Heart right ventricle (tissue), 16 donors: ENCODE measurements around the gene ETNK2. TPM values are rescaled to one million over a fixed set of nuclear protein-coding genes. Genes with fewer than 3 reads are reported as not detected.

Experiments
- ATAC-seq, 8 donors: fragments of 200-7000 bp; cut with Tn5 transposase; one replicate each; pipeline ENCODE4 v1.9.1; 2020; ENCODE audit warnings: mild to moderate bottlenecking in 8 of 8, moderate library complexity in 8 of 8, moderate number of reproducible peaks in 1 of 8
- DNase-seq, 2 donors: peaks; one replicate each; pipeline ENCODE4 v3.0.0-alpha.2; 2020
- H3K27ac ChIP-seq, 10 donors: fragments of 200-600 bp; sonication (generic) in 2 of 10; one replicate each; pipeline versions ENCODE4 v1.5.0 to v1.8.0; 2020 to 2022; ENCODE audit warnings: mild to moderate bottlenecking in 3 of 10
- H3K27me3 ChIP-seq, 7 donors: fragments of 200-600 bp; one replicate each; pipeline ENCODE4 v1.8.0; 2021 to 2022; ENCODE audit warnings: mild to moderate bottlenecking in 2 of 7
- H3K36me3 ChIP-seq, 9 donors: fragments of 200-600 bp; sonication (generic) in 1 of 9; one replicate each; pipeline versions ENCODE4 v1.5.0 to v1.8.0; 2020 to 2022; ENCODE audit warnings: mild to moderate bottlenecking in 2 of 9
- H3K4me1 ChIP-seq, 9 donors: fragments of 200-600 bp; sonication (generic) in 1 of 9; one replicate each; pipeline versions ENCODE4 v1.5.0 to v1.8.0; 2020 to 2022; ENCODE audit warnings: mild to moderate bottlenecking in 4 of 9
- H3K4me3 ChIP-seq, 10 donors: fragments of 200-600 bp; sonication (generic) in 2 of 10; one replicate each; pipeline versions ENCODE4 v1.5.0 to v1.8.0; 2020 to 2022; ENCODE audit warnings: mild to moderate bottlenecking in 7 of 10, moderate library complexity in 2 of 10
- H3K9me3 ChIP-seq, 11 donors: fragments of 200-600 bp in 10 of 11; sonication (generic) in 2 of 11; one replicate each; pipeline versions ENCODE4 v1.5.0 to v1.8.0; 2013 to 2022; ENCODE audit warnings: mild to moderate bottlenecking in 2 of 11, control low read depth in 1 of 11, moderate library complexity in 1 of 11
- WGBS, 2 donors: extraction: QIAGEN DNeasy Blood & Tissue Kit; methylation state at CpG; one replicate each; pipeline ENCODE4 v1.1.7; 2013; ENCODE audit warnings: inconsistent platforms in 1 of 2; 5-methylcytosine and 5-hydroxymethylcytosine counted together
- intact Hi-C, 10 donors: fragments of 100-400 bp; cut with DNase I; formaldehyde crosslinking; loops; one replicate each; pipeline versions ENCODE4 v1.11.1 to v1.14.2; 2022
- polyA plus RNA-seq, 2 donors: library from polyadenylated mRNA; stranded (reverse); fragments of 200-250 nt; gene quantifications; one replicate each; pipeline ENCODE4 v1.2.3, GENCODE V29; 2013
- total RNA-seq, 10 donors: library from RNA; stranded (reverse); fragmentation: NEBNext Ultra II Directional in 3 of 10; extraction: Animal tissue kit (Norgen Biotek cat#: 25700) in 3 of 10; gene quantifications; one replicate each; pipeline versions ENCODE4 v1.2.1 to v1.2.4, GENCODE V29; 2021 to 2023
- TF ChIP-seq, protein P1 (sequence below), 9 donors: fragments of 200-600 bp; sonication (generic) in 2 of 9; IDR thresholded peaks; one replicate each; pipeline versions ENCODE4 v1.5.0 to v1.8.0; 2021 to 2022; ENCODE audit warnings: antibody characterized with exemption in 9 of 9, mild to moderate bottlenecking in 5 of 9, moderate library complexity in 1 of 9
- donor health status: Arrhythmogenic right ventricular cardiomyopathy.
- donor health status: ischemic (EF 13 %, LVEDD 7.1; RV severe dilation, severe dysfunction).
- donor health status: healthy with polysubstance abuse.
- donor health status: DM: no; HTN: yes; CAD: no.
- donor health status: DM: no; HTN: no; CAD: no.
- donor health status: ischemic (EF 25% LVEDD 6.9; RV normal size, moderate dysfunction).
- donor health status: ischemic (EF 25% LVEDD 5.7; RV mildly dilated, moderate dysfunction).
- donor health status: healthy.
- donor health status: DM: yes; HTN: yes; CAD: no.
- donor health status: Ischemic cardiomyopathy.
- donor health status: ischemic (EF 35%, LVEDD 5.7; RV mildly dilated, moderate dysfunction).
- donor health status: nonischemic (EF 11% LVEDD 7.7; RV severe dilation, severe dysfunction).
- donor health status: DM: yes; HTN: yes; CAD: no.
- donor health status: PGD.
- donor health status: ischemic (EF 29% LVEDD 5.4; RV normal size, mild dysfunction).
- donor health status: nonischemic (EF 23%, LVEDD 6.1; RV moderate dilation, normal function).

The ETNK2 gene
- total and polyA plus RNA-seq, 12 donors: 0.47 to 5.2 (median 2.3) TPM

DNA sequence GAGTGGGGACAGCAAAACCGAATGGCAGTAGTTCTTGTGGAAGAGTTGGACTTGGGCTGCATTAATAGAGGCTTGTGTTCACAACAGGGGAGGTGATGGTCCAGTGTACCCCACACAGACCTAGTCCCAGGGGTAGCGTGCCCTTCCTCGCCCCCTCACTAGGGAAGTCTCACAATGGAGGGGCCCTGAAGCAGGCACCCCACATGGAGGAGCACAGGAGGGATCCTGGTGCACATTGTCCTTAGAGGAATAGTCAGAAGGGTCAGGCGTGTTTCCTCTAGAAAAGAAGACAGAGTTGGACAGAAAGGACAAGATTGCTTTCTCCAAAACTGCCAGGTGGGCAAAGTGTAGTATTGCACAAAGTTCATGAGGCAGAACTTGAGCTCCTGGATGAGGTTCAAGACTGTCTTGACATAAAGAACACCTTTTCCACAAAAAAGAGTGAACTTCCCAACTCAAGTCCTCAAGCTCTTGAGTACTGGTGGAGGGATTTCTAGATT lies 23.3 kb downstream of the ETNK2 start:
- intact Hi-C loops: loop anchor here in 9 of 10 donors (1.0 to 10.0 kb wide), 8 partner anchors 46 to 268 kb away; partner anchors contain the start of genes SNRPE (in 1 of the 9) and SOX13 (in 1 of the 9)
- Histone ChIP-seq H3K36me3 (peaks cover 0 to 33% (median 16%) of the 10 kb centered on the region in 9 donors), H3K9me3 (no peaks in the 10 kb centered on the region), H3K4me1 (peaks cover 8 to 53% (median 27%) of the 10 kb centered on the region in 9 donors), H3K27ac (peak overlapping the region in 3 of 10 donors; percentile 17 to 71 (median 37)), H3K4me3 (no peak overlapping the region), H3K27me3 (no peaks in the 10 kb centered on the region)
- TF ChIP-seq, protein P1, sequence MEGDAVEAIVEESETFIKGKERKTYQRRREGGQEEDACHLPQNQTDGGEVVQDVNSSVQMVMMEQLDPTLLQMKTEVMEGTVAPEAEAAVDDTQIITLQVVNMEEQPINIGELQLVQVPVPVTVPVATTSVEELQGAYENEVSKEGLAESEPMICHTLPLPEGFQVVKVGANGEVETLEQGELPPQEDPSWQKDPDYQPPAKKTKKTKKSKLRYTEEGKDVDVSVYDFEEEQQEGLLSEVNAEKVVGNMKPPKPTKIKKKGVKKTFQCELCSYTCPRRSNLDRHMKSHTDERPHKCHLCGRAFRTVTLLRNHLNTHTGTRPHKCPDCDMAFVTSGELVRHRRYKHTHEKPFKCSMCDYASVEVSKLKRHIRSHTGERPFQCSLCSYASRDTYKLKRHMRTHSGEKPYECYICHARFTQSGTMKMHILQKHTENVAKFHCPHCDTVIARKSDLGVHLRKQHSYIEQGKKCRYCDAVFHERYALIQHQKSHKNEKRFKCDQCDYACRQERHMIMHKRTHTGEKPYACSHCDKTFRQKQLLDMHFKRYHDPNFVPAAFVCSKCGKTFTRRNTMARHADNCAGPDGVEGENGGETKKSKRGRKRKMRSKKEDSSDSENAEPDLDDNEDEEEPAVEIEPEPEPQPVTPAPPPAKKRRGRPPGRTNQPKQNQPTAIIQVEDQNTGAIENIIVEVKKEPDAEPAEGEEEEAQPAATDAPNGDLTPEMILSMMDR (IDR thresholded peaks at IDR 0.05): no peak
- 67 to 89% methylated on average over 4 of the region's 4 CpGs for WGBS, 2 donors
- ATAC-seq (no peak), DNase-seq (no peak)

DNA sequence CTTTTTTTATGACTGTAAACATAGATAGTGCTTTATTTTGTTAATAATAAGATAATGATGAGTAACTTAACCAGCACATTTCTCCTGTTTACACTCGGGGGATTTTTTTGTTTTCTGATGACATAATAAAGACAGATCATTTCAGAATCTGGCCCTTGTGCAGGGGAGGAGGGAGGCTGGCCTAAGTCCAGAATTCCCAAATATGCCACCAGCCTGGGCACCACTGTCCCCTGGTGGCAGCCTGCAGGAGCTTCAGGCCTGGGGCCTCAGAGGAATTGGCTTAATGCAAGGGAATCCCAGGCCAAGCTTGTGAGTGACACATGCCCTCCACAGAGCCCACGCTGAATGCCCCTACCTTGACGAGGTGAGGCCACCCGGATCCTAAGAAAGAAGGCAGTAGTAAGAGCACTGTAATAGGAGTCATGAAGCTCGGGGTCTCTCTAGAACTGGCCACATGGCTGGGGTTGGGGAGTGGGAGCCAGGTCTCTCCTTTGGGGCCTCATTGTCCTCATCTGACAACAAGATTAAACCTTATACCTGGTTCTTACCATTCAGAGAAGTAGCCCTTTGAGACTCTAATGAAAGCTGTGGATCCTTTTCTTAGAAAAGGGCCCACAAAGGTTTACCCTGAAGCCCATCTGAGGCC lies 24.1 kb downstream of the ETNK2 start:
- H3K9me3 ChIP-seq: no peaks in the 10 kb centered on the region
- H3K4me1 ChIP-seq: peaks cover 8 to 53% (median 27%) of the 10 kb centered on the region in 9 donors
- WGBS, 2 donors: 38 to 40% methylated on average over 5 of the region's 5 CpGs
- H3K4me3 ChIP-seq: no peak overlapping the region
- ATAC-seq: peak; percentile 43 to 67 (median 60)
- H3K36me3 ChIP-seq: peaks cover 0 to 41% (median 22%) of the 10 kb centered on the region in 9 donors
- H3K27me3 ChIP-seq: no peaks in the 10 kb centered on the region
- peak; percentile 58 to 60 for DNase-seq
- TF ChIP-seq, protein P1 (IDR thresholded peaks at IDR 0.05): peak; percentile 86 to 94 (median 92)
- H3K27ac ChIP-seq: peak overlapping the region in 9 of 10 donors; percentile 17 to 71 (median 56)
- intact Hi-C loops: loop anchor here (1.0 to 10.0 kb wide), 11 partner anchors 45 to 267 kb away; partner anchors contain the start of genes SNRPE (in 2 of the 10) and SOX13 (in 1 of the 10)

DNA sequence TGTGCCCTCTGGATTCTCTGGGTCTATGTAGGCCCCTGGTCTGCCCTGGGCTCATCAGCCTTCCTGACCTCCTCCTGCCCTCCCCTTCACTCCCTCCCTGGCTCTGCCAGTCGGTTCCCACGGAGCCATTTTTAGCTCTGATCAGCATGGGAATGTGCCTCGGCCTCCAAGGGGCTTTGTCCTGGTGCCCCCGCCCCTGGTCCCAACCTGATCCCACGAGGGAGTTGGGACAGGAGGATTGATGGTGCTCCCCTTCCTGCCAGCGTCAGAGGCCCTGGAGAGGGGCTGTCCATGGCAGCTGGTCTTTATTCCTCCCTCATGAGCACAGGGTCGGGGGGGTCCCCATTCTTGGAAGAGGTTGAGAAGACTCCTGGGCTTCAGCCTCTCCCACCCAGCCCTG lies 24.9 kb downstream of the ETNK2 start:
- no peaks in the 10 kb centered on the region for H3K27me3 ChIP-seq
- ATAC-seq: peak in 3 of 8 donors; percentile 3 to 23 (median 20)

DNA sequence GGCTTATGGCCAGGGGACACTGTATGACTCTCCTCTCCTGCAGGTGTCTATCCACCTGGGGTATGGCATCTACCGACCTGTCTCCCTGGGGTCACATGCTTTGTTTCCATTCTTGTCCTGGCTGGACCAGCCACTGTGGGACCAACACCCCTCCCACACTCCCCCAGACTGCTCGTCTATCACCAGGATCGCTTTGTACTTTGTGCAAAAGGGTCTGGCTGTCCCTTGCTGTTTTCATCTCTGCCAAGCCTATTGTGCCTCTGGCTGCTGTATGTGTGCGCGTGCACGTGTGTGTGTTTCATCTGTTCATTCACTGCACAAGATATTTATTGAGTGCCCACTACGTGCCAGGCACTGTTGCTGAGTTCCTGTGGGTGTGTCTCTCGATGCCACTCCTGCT lies 25.5 kb downstream of the ETNK2 start:
- ATAC-seq (no peak), DNase-seq (no peak)
- no peak overlapping the region for H3K4me3 ChIP-seq
- peak overlapping the region in 7 of 10 donors; percentile 40 to 71 (median 60) for H3K27ac ChIP-seq
- H3K27me3 ChIP-seq: no peaks in the 10 kb centered on the region
- TF ChIP-seq, protein P1 (IDR thresholded peaks at IDR 0.05): no peak
- intact Hi-C loops: loop anchor here in 9 of 10 donors (2.0 to 10.0 kb wide), 6 partner anchors 44 to 254 kb away; partner anchors contain the start of gene SOX13 (in 1 of the 9)
- H3K4me1 ChIP-seq: peaks cover 8 to 53% (median 25%) of the 10 kb centered on the region in 9 donors
- H3K9me3 ChIP-seq: no peaks in the 10 kb centered on the region
- peaks cover 0 to 55% (median 27%) of the 10 kb centered on the region in 9 donors for H3K36me3 ChIP-seq
- 53 to 67% methylated on average over 8 of the region's 8 CpGs for WGBS, 2 donors

More for the DNA sequence above, 24.9 kb downstream of the ETNK2 start:
- intact Hi-C loops: loop anchor here (1.0 to 10.0 kb wide), 9 partner anchors 45 to 266 kb away; partner anchors contain the start of genes SNRPE (in 1 of the 10) and SOX13 (in 1 of the 10)
- Histone ChIP-seq H3K9me3 (no peaks in the 10 kb centered on the region), H3K4me3 (no peak overlapping the region), H3K4me1 (peaks cover 8 to 53% (median 27%) of the 10 kb centered on the region in 9 donors), H3K36me3 (peaks cover 0 to 49% (median 22%) of the 10 kb centered on the region in 9 donors), H3K27ac (peak overlapping the region in 9 of 10 donors; percentile 40 to 71 (median 56))
- DNase-seq: no peak
- TF ChIP-seq, protein P1 (IDR thresholded peaks at IDR 0.05): no peak
- 24 to 35% methylated on average over 7 of the region's 7 CpGs for WGBS, 2 donors
